ENCODE data around the gene TARP.

Gene TARP

GRCh38 chr7:38294926-38295325 lies 21.5 kb upstream of the TARP start (continued):
- TF ChIP-seq ZNF138 (tag by site-specific recombination; IDR thresholded peaks at IDR 0.05; ENCODE audit: borderline replicate concordance) (no peak), SCRT2 (tag by site-specific recombination; IDR thresholded peaks at IDR 0.05) (no peak), GFI1B (tag by site-specific recombination; IDR thresholded peaks at IDR 0.05) (no peak), ZBTB49 (tag by site-specific recombination; IDR thresholded peaks at IDR 0.05; ENCODE audit: low read depth) (no peak), ZNF529 (tag by site-specific recombination; IDR thresholded peaks at IDR 0.05; ENCODE audit: insufficient replicate concordance) (no peak), ZXDB (tag by site-specific recombination; IDR thresholded peaks at IDR 0.05) (no peak), ZNF132 (tag by site-specific recombination; IDR thresholded peaks at IDR 0.05; ENCODE audit: borderline replicate concordance) (no peak), ZNF768 (tag by site-specific recombination; IDR thresholded peaks at IDR 0.05) (no peak), ZSCAN30 (tag by site-specific recombination; IDR thresholded peaks at IDR 0.05) (no peak), KLF1 (tag by site-specific recombination; IDR thresholded peaks at IDR 0.05) (no peak), ZNF366 (tag by site-specific recombination; conservative IDR thresholded peaks at IDR 0.05) (no peak), PRDM1 (tag by site-specific recombination; IDR thresholded peaks at IDR 0.05) (no peak), ZNF2 (tag by site-specific recombination; IDR thresholded peaks at IDR 0.05) (no peak)
- TF ChIP-seq, protein P1, sequence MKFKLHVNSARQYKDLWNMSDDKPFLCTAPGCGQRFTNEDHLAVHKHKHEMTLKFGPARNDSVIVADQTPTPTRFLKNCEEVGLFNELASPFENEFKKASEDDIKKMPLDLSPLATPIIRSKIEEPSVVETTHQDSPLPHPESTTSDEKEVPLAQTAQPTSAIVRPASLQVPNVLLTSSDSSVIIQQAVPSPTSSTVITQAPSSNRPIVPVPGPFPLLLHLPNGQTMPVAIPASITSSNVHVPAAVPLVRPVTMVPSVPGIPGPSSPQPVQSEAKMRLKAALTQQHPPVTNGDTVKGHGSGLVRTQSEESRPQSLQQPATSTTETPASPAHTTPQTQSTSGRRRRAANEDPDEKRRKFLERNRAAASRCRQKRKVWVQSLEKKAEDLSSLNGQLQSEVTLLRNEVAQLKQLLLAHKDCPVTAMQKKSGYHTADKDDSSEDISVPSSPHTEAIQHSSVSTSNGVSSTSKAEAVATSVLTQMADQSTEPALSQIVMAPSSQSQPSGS (tag by site-specific recombination; IDR thresholded peaks at IDR 0.05; ENCODE audit: low read depth): no peak
- TF ChIP-seq, protein P2, sequence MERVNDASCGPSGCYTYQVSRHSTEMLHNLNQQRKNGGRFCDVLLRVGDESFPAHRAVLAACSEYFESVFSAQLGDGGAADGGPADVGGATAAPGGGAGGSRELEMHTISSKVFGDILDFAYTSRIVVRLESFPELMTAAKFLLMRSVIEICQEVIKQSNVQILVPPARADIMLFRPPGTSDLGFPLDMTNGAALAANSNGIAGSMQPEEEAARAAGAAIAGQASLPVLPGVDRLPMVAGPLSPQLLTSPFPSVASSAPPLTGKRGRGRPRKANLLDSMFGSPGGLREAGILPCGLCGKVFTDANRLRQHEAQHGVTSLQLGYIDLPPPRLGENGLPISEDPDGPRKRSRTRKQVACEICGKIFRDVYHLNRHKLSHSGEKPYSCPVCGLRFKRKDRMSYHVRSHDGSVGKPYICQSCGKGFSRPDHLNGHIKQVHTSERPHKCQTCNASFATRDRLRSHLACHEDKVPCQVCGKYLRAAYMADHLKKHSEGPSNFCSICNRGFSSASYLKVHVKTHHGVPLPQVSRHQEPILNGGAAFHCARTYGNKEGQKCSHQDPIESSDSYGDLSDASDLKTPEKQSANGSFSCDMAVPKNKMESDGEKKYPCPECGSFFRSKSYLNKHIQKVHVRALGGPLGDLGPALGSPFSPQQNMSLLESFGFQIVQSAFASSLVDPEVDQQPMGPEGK (tag by site-specific recombination; IDR thresholded peaks at IDR 0.05): no peak

- H3K9me3 ChIP-seq (ENCODE audit: control insufficient read depth, insufficient read depth, low read depth, low read length): no peaks in the 10 kb centered on the region
- no peak overlapping the region for H3K27ac ChIP-seq (ENCODE audit: extremely low read depth, low read depth, low read length)
- no peak overlapping the region for H3K4me3 ChIP-seq (ENCODE audit: low read depth, low read length)
- TF ChIP-seq, protein P3, sequence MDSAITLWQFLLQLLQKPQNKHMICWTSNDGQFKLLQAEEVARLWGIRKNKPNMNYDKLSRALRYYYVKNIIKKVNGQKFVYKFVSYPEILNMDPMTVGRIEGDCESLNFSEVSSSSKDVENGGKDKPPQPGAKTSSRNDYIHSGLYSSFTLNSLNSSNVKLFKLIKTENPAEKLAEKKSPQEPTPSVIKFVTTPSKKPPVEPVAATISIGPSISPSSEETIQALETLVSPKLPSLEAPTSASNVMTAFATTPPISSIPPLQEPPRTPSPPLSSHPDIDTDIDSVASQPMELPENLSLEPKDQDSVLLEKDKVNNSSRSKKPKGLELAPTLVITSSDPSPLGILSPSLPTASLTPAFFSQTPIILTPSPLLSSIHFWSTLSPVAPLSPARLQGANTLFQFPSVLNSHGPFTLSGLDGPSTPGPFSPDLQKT (IDR thresholded peaks at IDR 0.05; ENCODE audit: borderline replicate concordance, low read depth, low read length): no peak
- POLR2A ChIA-PET: no interaction called here
- H3K4me1 ChIP-seq (ENCODE audit: control insufficient read depth, insufficient read depth, low read length): no peaks in the 10 kb centered on the region
- CTCF ChIA-PET: interaction anchor here (0.6 to 1.2 kb wide), 4 partner anchors 43 to 81 kb away, joined by 3 read pairs; no protein-coding TSS in a partner anchor
- no peaks in the 10 kb centered on the region for H3K36me3 ChIP-seq (ENCODE audit: control insufficient read depth in 2 of 2, insufficient read depth in 1 of 2, low read length in 2 of 2)
These were observed 19.0 kb upstream of the TARP start for GRCh38 chr7:38292442-38292841.

- Histone ChIP-seq H3K27ac (ENCODE audit: extremely low read depth, low read depth, low read length) (no peak overlapping the region), H3K4me3 (ENCODE audit: low read depth, low read length) (no peak overlapping the region), H3K4me1 (ENCODE audit: control insufficient read depth, insufficient read depth, low read length) (no peaks in the 10 kb centered on the region), H3K9me3 (ENCODE audit: control insufficient read depth, insufficient read depth, low read depth, low read length) (no peaks in the 10 kb centered on the region), H3K36me3 (ENCODE audit: control insufficient read depth in 2 of 2, insufficient read depth in 1 of 2, low read length in 2 of 2) (no peaks in the 10 kb centered on the region)
- POLR2A ChIA-PET: no interaction called here
- CTCF ChIA-PET: interaction anchor here (0.6 kb wide), 1 partner anchor 165 kb away, joined by 4 read pairs; no protein-coding TSS in a partner anchor
- TF ChIP-seq ZXDB (tag by site-specific recombination; IDR thresholded peaks at IDR 0.05): no peak
- no peak for TF ChIP-seq WT1 (tag by site-specific recombination; IDR thresholded peaks at IDR 0.05)
- no peak for TF ChIP-seq MZF1 (tag by site-specific recombination; IDR thresholded peaks at IDR 0.05; ENCODE audit: borderline replicate concordance)
- TF ChIP-seq ZNF510 (tag by site-specific recombination; IDR thresholded peaks at IDR 0.05; ENCODE audit: insufficient replicate concordance): no peak
- TF ChIP-seq ZNF776 (tag by site-specific recombination; IDR thresholded peaks at IDR 0.05; ENCODE audit: borderline replicate concordance): no peak
- TF ChIP-seq, protein P4, sequence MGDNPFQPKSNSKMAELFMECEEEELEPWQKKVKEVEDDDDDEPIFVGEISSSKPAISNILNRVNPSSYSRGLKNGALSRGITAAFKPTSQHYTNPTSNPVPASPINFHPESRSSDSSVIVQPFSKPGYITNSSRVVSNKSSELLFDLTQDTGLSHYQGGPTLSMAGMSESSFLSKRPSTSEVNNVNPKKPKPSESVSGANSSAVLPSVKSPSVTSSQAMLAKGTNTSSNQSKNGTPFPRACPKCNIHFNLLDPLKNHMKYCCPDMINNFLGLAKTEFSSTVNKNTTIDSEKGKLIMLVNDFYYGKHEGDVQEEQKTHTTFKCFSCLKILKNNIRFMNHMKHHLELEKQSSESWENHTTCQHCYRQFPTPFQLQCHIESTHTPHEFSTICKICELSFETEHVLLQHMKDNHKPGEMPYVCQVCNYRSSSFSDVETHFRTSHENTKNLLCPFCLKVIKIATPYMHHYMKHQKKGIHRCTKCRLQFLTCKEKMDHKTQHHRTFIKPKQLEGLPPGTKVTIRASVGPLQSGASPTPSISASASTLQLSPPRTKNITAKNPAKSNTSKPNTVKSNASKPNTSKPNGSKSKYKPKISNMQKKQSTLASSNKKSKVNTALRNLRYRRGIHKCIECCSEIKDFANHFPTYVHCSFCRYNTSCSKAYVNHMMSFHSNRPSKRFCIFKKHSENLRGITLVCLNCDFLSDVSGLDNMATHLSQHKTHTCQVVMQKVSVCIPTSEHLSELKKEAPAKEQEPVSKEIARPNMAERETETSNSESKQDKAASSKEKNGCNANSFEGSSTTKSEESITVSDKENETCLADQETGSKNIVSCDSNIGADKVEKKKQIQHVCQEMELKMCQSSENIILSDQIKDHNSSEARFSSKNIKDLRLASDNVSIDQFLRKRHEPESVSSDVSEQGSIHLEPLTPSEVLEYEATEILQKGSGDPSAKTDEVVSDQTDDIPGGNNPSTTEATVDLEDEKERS (tag by site-specific recombination; IDR thresholded peaks at IDR 0.05): no peak
These were observed 18.2 kb upstream of the TARP start for GRCh38 chr7:38291650-38292049.
